OCI-LY1 (cell line): ENCODE measurements around the gene MFSD2B.

Experiments used
- H2AFZ ChIP-seq: fragments of 200-600 bp; sonication (generic), shearing (Covaris generic); 2 replicates; pipeline ENCODE4 v1.6.0; 2014; ENCODE audit warnings: antibody characterized with exemption, mild to moderate bottlenecking, low read length
- H3F3A ChIP-seq: fragments of 200-600 bp; sonication (generic), shearing (Covaris generic); 2 replicates; pipeline ENCODE4 v1.6.0; 2014; ENCODE audit warnings: mild to moderate bottlenecking, antibody characterized with exemption, low read length, moderate library complexity; ENCODE audit not compliant: insufficient read depth
- H3K27ac ChIP-seq: fragments of 200-600 bp; sonication (generic); 2 replicates; pipeline ENCODE4 v1.5.1; 2014; ENCODE audit warnings: low read length, mixed run types, mild to moderate bottlenecking, low read depth; ENCODE audit not compliant: poor library complexity, severe bottlenecking
- H3K27me3 ChIP-seq: fragments of 200-600 bp; sonication (generic); 2 replicates; pipeline ENCODE4 v1.6.0; 2014; ENCODE audit warnings: antibody characterized with exemption, mild to moderate bottlenecking, low read length, moderate library complexity; ENCODE audit not compliant: insufficient read depth
- H3K36me3 ChIP-seq: fragments of 200-600 bp; sonication (generic); 2 replicates; pipeline ENCODE4 v1.6.1; 2014; ENCODE audit warnings: mild to moderate bottlenecking, antibody characterized with exemption, low read length, moderate library complexity, mixed read lengths; ENCODE audit not compliant: insufficient read depth
- H3K4me1 ChIP-seq: fragments of 200-600 bp; sonication (generic); 2 replicates; pipeline ENCODE4 v1.5.1; 2014; ENCODE audit warnings: mild to moderate bottlenecking, low read length, moderate library complexity; ENCODE audit not compliant: insufficient read depth, severe bottlenecking
- H3K4me2 ChIP-seq: fragments of 200-600 bp; sonication (generic), shearing (Covaris generic); 2 replicates; pipeline ENCODE4 v1.6.1; 2014; ENCODE audit warnings: low read length
- H3K4me3 ChIP-seq: fragments of 200-600 bp; sonication (generic); 2 replicates; pipeline ENCODE4 v1.5.1; 2014; ENCODE audit warnings: low read length, low read depth, mild to moderate bottlenecking, mixed read lengths; ENCODE audit not compliant: poor library complexity, severe bottlenecking
- H3K79me2 ChIP-seq: fragments of 200-600 bp; shearing (Covaris generic); 2 replicates; pipeline ENCODE4 v1.6.1; 2016; ENCODE audit warnings: mixed run types, low read length, mixed read lengths; ENCODE audit not compliant: insufficient read depth
- H3K9ac ChIP-seq: fragments of 200-600 bp; sonication (generic), shearing (Covaris generic); 2 replicates; pipeline ENCODE4 v1.6.1; 2014; ENCODE audit warnings: mild to moderate bottlenecking, low read length, mixed read lengths
- H3K9me2 ChIP-seq: fragments of 200-600 bp; sonication (generic), shearing (Covaris generic); 2 replicates; pipeline ENCODE4 v1.6.1; 2014; ENCODE audit warnings: low read depth, mild to moderate bottlenecking, low read length, mixed read lengths
- H3K9me3 ChIP-seq: fragments of 200-600 bp; shearing (Covaris generic); 2 replicates; pipeline ENCODE4 v1.6.1; 2014; ENCODE audit warnings: low read length, mixed read lengths
- H4K20me1 ChIP-seq: fragments of 200-600 bp; sonication (generic), shearing (Covaris generic); 2 replicates; pipeline ENCODE4 v1.6.0; 2016; ENCODE audit warnings: mild to moderate bottlenecking, low read length; ENCODE audit not compliant: insufficient read depth
- CTCF ChIP-seq: fragments of 200-600 bp; sonication (generic), shearing (Covaris generic); IDR thresholded peaks from 2 replicates; pipeline ENCODE4 v1.5.1; 2017; ENCODE audit warnings: mild to moderate bottlenecking, antibody characterized with exemption, low read length, moderate library complexity, mixed read lengths
- EZH2 ChIP-seq: fragments of 200-600 bp; sonication (generic), shearing (Covaris generic); IDR thresholded peaks from 2 replicates; pipeline ENCODE4 v1.8.0; 2017; ENCODE audit warnings: borderline replicate concordance, mixed run types, mild to moderate bottlenecking, antibody characterized with exemption, low read length, moderate library complexity, mixed read lengths

Gene MFSD2B

GRCh38 chr2:24048769-24049484, 39.0 kb downstream of the MFSD2B start:
- H3K27ac ChIP-seq, result no peak overlapping the region
- H3K36me3 ChIP-seq, result no peaks in the 10 kb centered on the region
- H3K9me3 ChIP-seq, result no peaks in the 10 kb centered on the region
- no peaks in the 10 kb centered on the region for H4K20me1 ChIP-seq
- no peaks in the 10 kb centered on the region for H3F3A ChIP-seq
- H3K9me2 ChIP-seq, result no peaks in the 10 kb centered on the region
- peak overlapping the region; percentile 61 for H3K9ac ChIP-seq
- peaks cover 32% of the 10 kb centered on the region for H3K4me1 ChIP-seq
- peaks cover 18% of the 10 kb centered on the region for H3K79me2 ChIP-seq
- no peaks in the 10 kb centered on the region for H3K27me3 ChIP-seq
- peak overlapping the region; percentile 88 for H2AFZ ChIP-seq
- peak overlapping the region; percentile 72 for H3K4me3 ChIP-seq
- no peak for TF ChIP-seq CTCF
- TF ChIP-seq EZH2, result no peak
- peak overlapping the region; percentile 97 for H3K4me2 ChIP-seq

- Histone ChIP-seq H3K79me2 (peaks cover 17% of the 10 kb centered on the region), H3K9me3 (no peaks in the 10 kb centered on the region), H2AFZ (peak within 1 kb of the TSS; percentile 88), H3K27me3 (no peaks in the 10 kb centered on the region), H3K4me1 (peaks cover 32% of the 10 kb centered on the region), H4K20me1 (no peaks in the 10 kb centered on the region), H3K4me3 (peak within 1 kb of the TSS; percentile 72), H3K36me3 (no peaks in the 10 kb centered on the region), H3K9me2 (no peaks in the 10 kb centered on the region), H3K9ac (peak within 1 kb of the TSS; percentile 61), H3F3A (no peaks in the 10 kb centered on the region), H3K4me2 (peak within 1 kb of the TSS; percentile 97), H3K27ac (no peak within 1 kb of the TSS)
- TF ChIP-seq CTCF, result no peak
- TF ChIP-seq EZH2, result no peak
These were observed 39.7 kb downstream of the MFSD2B start, which contains the start of gene FKBP1B for GRCh38 chr2:24049485-24050021. Gene FKBP1B, plus strand, starts transcription at chr2:24049741. Its CDS starts 109 bp downstream, at chr2:24049850.

- Histone ChIP-seq H3K4me2 (peak overlapping the region; percentile 97), H3K27me3 (no peaks in the 10 kb centered on the region)
These were observed 40.4 kb downstream of the MFSD2B start for GRCh38 chr2:24050041-24050979.

More at GRCh38 chr2:24050041-24050979, 40.4 kb downstream of the MFSD2B start:
- Histone ChIP-seq H3K4me3 (peak overlapping the region; percentile 72), H3K9ac (peak overlapping the region; percentile 61), H4K20me1 (no peaks in the 10 kb centered on the region), H3K79me2 (peaks cover 12% of the 10 kb centered on the region), H3K9me2 (no peaks in the 10 kb centered on the region), H2AFZ (no peak overlapping the region), H3K4me1 (peaks cover 32% of the 10 kb centered on the region), H3F3A (no peaks in the 10 kb centered on the region), H3K36me3 (no peaks in the 10 kb centered on the region), H3K27ac (no peak overlapping the region), H3K9me3 (no peaks in the 10 kb centered on the region)
- no peak for TF ChIP-seq CTCF
- no peak for TF ChIP-seq EZH2
